ENCODE results near the gene AKAP6.

DNA sequence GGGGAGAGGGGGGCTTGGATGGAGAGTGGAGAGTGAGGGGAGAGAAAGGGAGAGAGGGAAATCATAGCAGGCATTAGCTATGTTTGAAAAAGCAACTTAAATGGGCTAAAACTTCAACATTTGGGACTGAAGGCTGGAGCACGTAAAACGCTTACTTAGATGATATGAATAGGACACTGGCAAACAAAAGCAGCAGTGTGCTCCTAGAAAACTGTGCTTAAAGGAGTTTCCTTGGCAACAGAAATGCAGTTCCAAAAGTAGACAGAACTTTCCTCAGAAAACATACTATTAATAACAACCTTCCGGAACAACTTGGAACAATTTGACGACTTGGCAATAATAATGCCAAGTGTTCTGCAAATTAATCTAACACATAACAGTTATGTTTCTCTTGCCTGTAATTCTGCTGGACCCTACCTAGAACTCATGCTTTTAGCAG, 374.1 kb downstream of the AKAP6 start:
- TF ChIP-seq, protein P1, sequence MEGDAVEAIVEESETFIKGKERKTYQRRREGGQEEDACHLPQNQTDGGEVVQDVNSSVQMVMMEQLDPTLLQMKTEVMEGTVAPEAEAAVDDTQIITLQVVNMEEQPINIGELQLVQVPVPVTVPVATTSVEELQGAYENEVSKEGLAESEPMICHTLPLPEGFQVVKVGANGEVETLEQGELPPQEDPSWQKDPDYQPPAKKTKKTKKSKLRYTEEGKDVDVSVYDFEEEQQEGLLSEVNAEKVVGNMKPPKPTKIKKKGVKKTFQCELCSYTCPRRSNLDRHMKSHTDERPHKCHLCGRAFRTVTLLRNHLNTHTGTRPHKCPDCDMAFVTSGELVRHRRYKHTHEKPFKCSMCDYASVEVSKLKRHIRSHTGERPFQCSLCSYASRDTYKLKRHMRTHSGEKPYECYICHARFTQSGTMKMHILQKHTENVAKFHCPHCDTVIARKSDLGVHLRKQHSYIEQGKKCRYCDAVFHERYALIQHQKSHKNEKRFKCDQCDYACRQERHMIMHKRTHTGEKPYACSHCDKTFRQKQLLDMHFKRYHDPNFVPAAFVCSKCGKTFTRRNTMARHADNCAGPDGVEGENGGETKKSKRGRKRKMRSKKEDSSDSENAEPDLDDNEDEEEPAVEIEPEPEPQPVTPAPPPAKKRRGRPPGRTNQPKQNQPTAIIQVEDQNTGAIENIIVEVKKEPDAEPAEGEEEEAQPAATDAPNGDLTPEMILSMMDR (IDR thresholded peaks at IDR 0.05) = no peak
- TF ChIP-seq POLR2AphosphoS5 (IDR thresholded peaks at IDR 0.05) (no peak), POLR2A (IDR thresholded peaks at IDR 0.05) (no peak)
